HUES64 (cell line): Measurements from ENCODE around the gene HNRNPL.
"Not testable (repeated sequence)": the region's sequence is repeated elsewhere in the genome, so short reads cannot be mapped to it uniquely, and the experiment has no call there.

Source experiments
- H3K27ac ChIP-seq: 2 replicates; pipeline ENCODE4 v1.7.0; 2013; ENCODE audit warnings: low read depth, low read length, inconsistent platforms
- H3K27me3 ChIP-seq: 2 replicates; pipeline ENCODE4 v1.6.1; 2013; ENCODE audit warnings: mild to moderate bottlenecking, low read length; ENCODE audit not compliant: insufficient read depth
- H3K36me3 ChIP-seq: 2 replicates; pipeline ENCODE4 v1.6.1; 2013; ENCODE audit warnings: mild to moderate bottlenecking, low read length; ENCODE audit not compliant: insufficient read depth
- H3K4me1 ChIP-seq: 2 replicates; pipeline ENCODE4 v1.6.1; 2013; ENCODE audit warnings: mild to moderate bottlenecking, low read length, moderate library complexity; ENCODE audit not compliant: insufficient read depth
- H3K4me3 ChIP-seq: 2 replicates; pipeline ENCODE4 v1.5.1; 2013; ENCODE audit warnings: mild to moderate bottlenecking, low read length, moderate library complexity
- H3K9ac ChIP-seq: 2 replicates; pipeline ENCODE4 v1.6.1; 2013; ENCODE audit warnings: mild to moderate bottlenecking, low read depth, low read length
- H3K9me3 ChIP-seq: 2 replicates; pipeline ENCODE4 v1.6.1; 2013; ENCODE audit warnings: low read depth, low read length; ENCODE audit not compliant: insufficient read depth
- WGBS: fragments of 150-250, 120-280 bp; methylation state at CpG from one replicate; pipeline ENCODE4 v1.1.7; 2013; ENCODE audit warnings: missing lambda C conversion rate; 5-methylcytosine and 5-hydroxymethylcytosine counted together

Gene HNRNPL

GRCh38 chr19:38880882-38881609, 31.3 kb upstream of the HNRNPL start:
- H3K9ac ChIP-seq, result no peak overlapping the region
- no peak overlapping the region for H3K4me3 ChIP-seq
- peaks cover 10% of the 10 kb centered on the region; the same call in 1 of the 2 replicates for H3K4me1 ChIP-seq
- no peak overlapping the region for H3K27ac ChIP-seq
- no peaks in the 10 kb centered on the region for H3K36me3 ChIP-seq
- H3K27me3 ChIP-seq, result no peaks in the 10 kb centered on the region
- WGBS, result 89% methylated on average over 18 of the region's 19 CpGs
- H3K9me3 ChIP-seq, result no peaks in the 10 kb centered on the region

GRCh38 chr19:38880076-38880881, 30.5 kb upstream of the HNRNPL start:
- no peaks in the 10 kb centered on the region for H3K36me3 ChIP-seq
- no peak overlapping the region for H3K27ac ChIP-seq
- H3K4me1 ChIP-seq, result peaks cover 10% of the 10 kb centered on the region; the same call in 1 of the 2 replicates
- H3K27me3 ChIP-seq, result no peaks in the 10 kb centered on the region
- WGBS, result 88% methylated on average over 19 of the region's 19 CpGs
- H3K4me3 ChIP-seq, result no peak overlapping the region
- H3K9ac ChIP-seq, result no peak overlapping the region
- H3K9me3 ChIP-seq, result no peaks in the 10 kb centered on the region

GRCh38 chr19:38879400-38879751, 29.6 kb upstream of the HNRNPL start:
- Histone ChIP-seq H3K9ac (no peak overlapping the region), H3K4me1 (peaks cover 10% of the 10 kb centered on the region; the same call in 1 of the 2 replicates)
- WGBS, result 91% methylated on average over 11 of the region's 11 CpGs

GRCh38 chr19:38878575-38879399, 29.0 kb upstream of the HNRNPL start:
- no peak overlapping the region for H3K4me3 ChIP-seq

More at GRCh38 chr19:38879400-38879751, 29.6 kb upstream of the HNRNPL start:
- Histone ChIP-seq H3K9me3 (no peaks in the 10 kb centered on the region), H3K36me3 (no peaks in the 10 kb centered on the region), H3K4me3 (no peak overlapping the region), H3K27ac (no peak overlapping the region), H3K27me3 (no peaks in the 10 kb centered on the region)

GRCh38 chr19:38877781-38878574, 28.2 kb upstream of the HNRNPL start, which contains the start of gene RINL:
TSS of gene RINL (minus strand) at chr19:38878275. CDS start at chr19:38876742, 1,533 bp downstream.
- no peak within 1 kb of the TSS for H3K27ac ChIP-seq
- 66% methylated on average over 11 of the region's 11 CpGs for WGBS
- H3K36me3 ChIP-seq, result no peaks in the 10 kb centered on the region
- peaks cover 10% of the 10 kb centered on the region; the same call in 1 of the 2 replicates for H3K4me1 ChIP-seq
- H3K27me3 ChIP-seq, result no peaks in the 10 kb centered on the region
- H3K9ac ChIP-seq, result 0 out of 2 replicates have a peak within 1 kb of the TSS, but pooled peaks have one; percentile 24
- H3K4me3 ChIP-seq, result no peak within 1 kb of the TSS
- H3K9me3 ChIP-seq, result no peaks in the 10 kb centered on the region

More at GRCh38 chr19:38878575-38879399, 29.0 kb upstream of the HNRNPL start:
- no peak overlapping the region for H3K27ac ChIP-seq
- H3K4me1 ChIP-seq, result peaks cover 10% of the 10 kb centered on the region; the same call in 1 of the 2 replicates
- H3K9ac ChIP-seq, result no peak overlapping the region
- H3K27me3 ChIP-seq, result no peaks in the 10 kb centered on the region
- WGBS, result 92% methylated on average over 16 of the region's 16 CpGs
- no peaks in the 10 kb centered on the region for H3K36me3 ChIP-seq
- no peaks in the 10 kb centered on the region for H3K9me3 ChIP-seq

- H3K4me1 ChIP-seq, result peaks cover 10% of the 10 kb centered on the region; the same call in 1 of the 2 replicates
- no peak overlapping the region for H3K4me3 ChIP-seq
- H3K27me3 ChIP-seq, result 0 out of 2 replicates have a peak, but pooled peaks cover 2% of the 10 kb centered on the region
- 85% methylated on average over 6 of the region's 6 CpGs for WGBS
- H3K9ac ChIP-seq, result no peak overlapping the region
- H3K27ac ChIP-seq, result no peak overlapping the region
- H3K36me3 ChIP-seq, result no peaks in the 10 kb centered on the region
- H3K9me3 ChIP-seq, result no peaks in the 10 kb centered on the region
Measured at GRCh38 chr19:38875656-38876395, 26.0 kb upstream of the HNRNPL start.

GRCh38 chr19:38873400-38873799, 23.6 kb upstream of the HNRNPL start:
- WGBS, result 95% methylated on average over 10 of the region's 10 CpGs
- H3K27ac ChIP-seq, H3K4me1 ChIP-seq, H3K9me3 ChIP-seq, H3K4me3 ChIP-seq, H3K9ac ChIP-seq, H3K36me3 ChIP-seq: not testable (repeated sequence)
- H3K27me3 ChIP-seq, result peaks cover 21% of the 10 kb centered on the region

GRCh38 chr19:38870612-38871011, 20.8 kb upstream of the HNRNPL start:
- H3K9me3 ChIP-seq, result no peaks in the 10 kb centered on the region
- H3K27me3 ChIP-seq, result peaks cover 21% of the 10 kb centered on the region
- H3K9ac ChIP-seq, result no peak overlapping the region
- H3K27ac ChIP-seq, result no peak overlapping the region
- no peaks in the 10 kb centered on the region for H3K4me1 ChIP-seq
- 85% methylated on average over 19 of the region's 19 CpGs for WGBS
- no peak overlapping the region; the same call in 1 of the 2 replicates for H3K4me3 ChIP-seq
- H3K36me3 ChIP-seq, result no peaks in the 10 kb centered on the region

GRCh38 chr19:38869836-38870607, 20.2 kb upstream of the HNRNPL start:
- Histone ChIP-seq H3K27ac (no peak overlapping the region), H3K4me1 (no peaks in the 10 kb centered on the region), H3K4me3 (peak overlapping the region; percentile 52), H3K9me3 (no peaks in the 10 kb centered on the region), H3K9ac (peak overlapping the region; percentile 15; the same call in 1 of the 2 replicates), H3K36me3 (no peaks in the 10 kb centered on the region), H3K27me3 (peaks cover 21% of the 10 kb centered on the region)
- WGBS, result 24% methylated on average over 60 of the region's 62 CpGs
